ENCODE measurements around the gene ERCC2.

DNA sequence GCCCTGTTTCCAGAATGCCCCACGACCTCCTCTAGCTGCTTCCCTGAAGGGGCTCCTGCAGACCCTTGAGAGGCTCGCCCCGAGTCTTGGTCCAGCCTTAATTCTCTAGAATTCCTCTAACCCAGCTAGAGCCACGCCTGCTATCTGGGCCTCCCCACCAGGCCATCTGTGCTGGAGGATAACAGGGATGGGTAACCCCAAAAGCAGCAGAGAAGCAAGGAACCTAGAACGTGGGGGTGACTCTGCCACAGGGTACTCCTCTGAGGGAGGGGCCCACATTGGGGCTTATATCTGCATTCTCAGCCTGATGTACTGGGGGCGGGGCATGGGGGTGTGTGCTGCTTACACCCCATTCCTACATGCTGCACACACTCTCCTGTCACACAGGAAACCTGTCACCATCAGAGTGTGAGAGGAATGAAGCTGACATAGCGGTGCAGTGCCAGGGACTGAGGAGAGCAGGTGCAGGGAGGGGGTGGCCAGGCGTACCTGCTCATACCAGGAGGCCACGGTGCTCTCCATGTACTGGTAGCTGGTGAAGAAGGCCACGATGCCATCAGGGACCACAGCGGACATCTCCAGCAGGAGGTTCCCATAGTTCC lies 16.0 kb downstream of the ERCC2 start:
- TF ChIP-seq ZNF274 (IDR thresholded peaks at IDR 0.05; ENCODE audit: low read depth, low read length) (no peak), YY1 (IDR thresholded peaks at IDR 0.05; ENCODE audit: insufficient read depth, insufficient read length) (no peak)
